Measurements from ENCODE around the gene SERPIND1. TPM values are rescaled to one million over a fixed set of nuclear protein-coding genes. Genes with fewer than 3 reads are reported as not detected.
"Not testable (repeated sequence)": the region's sequence is repeated elsewhere in the genome, so short reads cannot be mapped to it uniquely, and the experiment has no call there.

Gene SERPIND1
- total RNA-seq, 1 donor from 2014 or later, result not detected

DNA sequence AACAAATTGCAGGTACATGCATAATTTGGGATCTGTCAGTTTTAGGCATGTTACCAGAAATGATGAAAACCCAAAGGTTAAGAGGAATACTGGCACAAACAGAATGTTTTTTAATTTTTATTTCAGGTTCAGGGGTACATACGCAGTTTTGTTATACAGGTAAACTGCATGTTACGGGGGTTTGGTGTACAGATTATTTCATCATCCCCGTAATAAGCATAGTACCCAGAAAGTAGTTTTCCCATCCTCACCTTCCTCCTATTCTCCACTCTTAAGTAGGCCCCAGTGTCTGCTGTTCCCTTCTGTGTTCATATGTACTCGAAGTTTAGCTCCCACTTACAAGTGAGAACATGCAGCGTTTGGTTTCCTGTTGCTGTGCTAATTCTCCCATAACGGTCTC is 51.7 kb downstream of the SERPIND1 start:
- H3K9me3 ChIP-seq, result no peaks in the 10 kb centered on the region
- no peaks in the 10 kb centered on the region for H3K4me1 ChIP-seq
- no peaks in the 10 kb centered on the region for H3K27me3 ChIP-seq
- H3K36me3 ChIP-seq, result peaks cover 34 to 59% of the 10 kb centered on the region in 2 donors
- intact Hi-C loops (cut with DNase I), result no loop called here
- DNase-seq (ENCODE audit: low spot score in 2 of 2), result no peak
- TF ChIP-seq, protein P1, sequence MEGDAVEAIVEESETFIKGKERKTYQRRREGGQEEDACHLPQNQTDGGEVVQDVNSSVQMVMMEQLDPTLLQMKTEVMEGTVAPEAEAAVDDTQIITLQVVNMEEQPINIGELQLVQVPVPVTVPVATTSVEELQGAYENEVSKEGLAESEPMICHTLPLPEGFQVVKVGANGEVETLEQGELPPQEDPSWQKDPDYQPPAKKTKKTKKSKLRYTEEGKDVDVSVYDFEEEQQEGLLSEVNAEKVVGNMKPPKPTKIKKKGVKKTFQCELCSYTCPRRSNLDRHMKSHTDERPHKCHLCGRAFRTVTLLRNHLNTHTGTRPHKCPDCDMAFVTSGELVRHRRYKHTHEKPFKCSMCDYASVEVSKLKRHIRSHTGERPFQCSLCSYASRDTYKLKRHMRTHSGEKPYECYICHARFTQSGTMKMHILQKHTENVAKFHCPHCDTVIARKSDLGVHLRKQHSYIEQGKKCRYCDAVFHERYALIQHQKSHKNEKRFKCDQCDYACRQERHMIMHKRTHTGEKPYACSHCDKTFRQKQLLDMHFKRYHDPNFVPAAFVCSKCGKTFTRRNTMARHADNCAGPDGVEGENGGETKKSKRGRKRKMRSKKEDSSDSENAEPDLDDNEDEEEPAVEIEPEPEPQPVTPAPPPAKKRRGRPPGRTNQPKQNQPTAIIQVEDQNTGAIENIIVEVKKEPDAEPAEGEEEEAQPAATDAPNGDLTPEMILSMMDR (IDR thresholded peaks at IDR 0.05), result no peak
- no peak overlapping the region for H3K27ac ChIP-seq
- no peak overlapping the region for H3K4me3 ChIP-seq

DNA sequence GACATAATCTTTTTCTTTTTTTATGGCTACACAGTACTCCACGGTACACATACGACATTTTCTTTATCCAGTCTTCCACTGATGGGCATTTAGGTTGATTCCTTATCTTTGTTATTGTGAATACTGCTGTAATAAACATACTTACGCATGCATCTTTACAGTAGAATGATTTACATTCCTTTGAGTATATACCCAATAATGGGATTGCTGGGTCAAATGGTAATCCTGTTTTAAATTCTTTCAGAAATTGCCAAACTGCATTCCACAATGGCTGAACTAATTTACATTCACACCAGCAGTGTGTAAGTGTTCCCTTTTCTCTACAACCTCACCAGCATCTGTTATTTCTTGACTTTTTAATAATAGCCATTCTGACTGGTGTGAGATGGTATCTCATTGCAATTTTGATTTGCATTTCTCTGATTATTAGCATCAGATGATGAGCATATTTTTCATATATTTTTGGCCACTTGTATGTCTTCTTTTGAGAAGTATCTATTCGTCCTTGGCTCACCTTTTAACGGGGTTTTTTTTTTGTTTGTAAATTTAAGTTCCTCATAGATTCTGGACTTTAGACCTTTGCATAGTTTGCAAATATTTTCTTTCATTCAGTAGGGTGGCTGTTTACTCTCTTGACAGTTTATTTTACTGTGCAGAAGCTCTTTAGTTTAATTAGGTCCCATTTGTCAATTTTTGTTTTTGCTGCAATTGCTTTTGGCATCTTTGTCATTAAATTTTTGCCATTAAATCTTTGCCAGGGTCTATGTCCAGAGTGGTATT is 52.6 kb downstream of the SERPIND1 start:
- H3K9me3 ChIP-seq; DNase-seq (ENCODE audit: low spot score in 2 of 2); H3K27ac ChIP-seq; intact Hi-C loops (cut with DNase I); H3K4me3 ChIP-seq; H3K27me3 ChIP-seq; H3K4me1 ChIP-seq: not testable (repeated sequence)
- peaks cover 40 to 64% of the 10 kb centered on the region in 2 donors for H3K36me3 ChIP-seq

DNA sequence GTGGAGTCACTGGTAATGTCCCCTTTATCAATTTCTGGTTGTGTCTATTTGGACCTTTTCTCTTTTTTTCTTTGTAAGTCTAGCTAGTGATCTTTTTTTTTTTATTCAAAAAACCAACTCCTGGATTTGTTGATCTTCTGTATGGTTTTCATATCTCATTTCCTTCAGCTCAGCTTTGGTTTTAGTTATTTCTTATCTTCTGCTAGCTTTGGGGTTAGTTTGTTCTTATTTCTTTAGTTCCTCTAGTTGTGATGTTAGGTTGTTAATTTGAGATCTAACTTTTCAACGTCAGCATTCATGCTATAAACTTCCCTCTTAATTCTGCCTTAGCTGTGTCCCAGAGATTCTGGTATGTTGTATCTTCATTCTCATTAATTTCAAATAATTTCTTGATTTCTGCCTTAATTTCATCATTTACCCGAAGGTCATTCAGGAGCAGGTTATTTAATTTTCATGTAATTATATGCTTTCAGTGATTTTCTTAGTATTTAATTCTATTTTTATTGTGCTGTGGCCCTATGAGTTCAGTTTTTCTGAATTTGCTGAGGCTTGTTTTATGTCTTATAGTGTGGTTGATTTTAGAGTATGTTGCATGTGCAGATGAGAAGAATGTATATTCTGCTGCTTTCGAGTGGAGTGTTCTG is 55.7 kb downstream of the SERPIND1 start:
- Histone ChIP-seq H3K4me1 (no peaks in the 10 kb centered on the region), H3K27ac (no peak overlapping the region), H3K27me3 (no peaks in the 10 kb centered on the region), H3K36me3 (peaks cover 47 to 73% of the 10 kb centered on the region in 2 donors), H3K4me3 (no peak overlapping the region), H3K9me3 (no peaks in the 10 kb centered on the region)
- TF ChIP-seq, protein P1 (IDR thresholded peaks at IDR 0.05), result no peak
- no peak for DNase-seq (ENCODE audit: low spot score in 2 of 2)
- intact Hi-C loops (cut with DNase I), result no loop called here

DNA sequence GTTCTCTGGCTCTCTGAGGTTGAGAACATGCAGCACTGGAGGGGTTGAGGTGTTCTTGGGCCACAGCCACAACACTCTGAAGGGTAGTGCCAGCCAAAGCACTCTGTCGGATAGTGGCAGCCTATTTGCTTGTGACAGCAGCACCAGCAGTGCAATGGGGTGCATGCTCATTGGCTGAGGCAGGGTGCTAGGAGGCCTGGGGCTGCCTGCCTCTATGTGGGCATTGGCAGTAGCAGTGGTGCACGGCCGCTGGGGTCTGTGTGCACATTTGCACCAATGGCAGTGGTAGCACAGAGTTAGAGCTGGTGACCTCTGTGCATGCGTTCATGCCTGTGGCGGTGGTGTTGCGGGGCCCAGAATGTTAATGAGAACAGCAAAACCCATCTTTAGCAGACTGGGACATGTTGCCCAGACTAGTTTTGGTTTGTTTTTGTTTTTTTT is 59.3 kb downstream of the SERPIND1 start:
- no peak overlapping the region for H3K4me3 ChIP-seq
- H3K27me3 ChIP-seq, result no peaks in the 10 kb centered on the region
- intact Hi-C loops (cut with DNase I), result no loop called here
- H3K9me3 ChIP-seq, result no peaks in the 10 kb centered on the region
- H3K27ac ChIP-seq, result no peak overlapping the region
- TF ChIP-seq, protein P1 (IDR thresholded peaks at IDR 0.05), result no peak
- peaks cover 29 to 53% of the 10 kb centered on the region in 2 donors for H3K36me3 ChIP-seq
- no peak for DNase-seq (ENCODE audit: low spot score in 2 of 2)
- H3K4me1 ChIP-seq, result no peaks in the 10 kb centered on the region

DNA sequence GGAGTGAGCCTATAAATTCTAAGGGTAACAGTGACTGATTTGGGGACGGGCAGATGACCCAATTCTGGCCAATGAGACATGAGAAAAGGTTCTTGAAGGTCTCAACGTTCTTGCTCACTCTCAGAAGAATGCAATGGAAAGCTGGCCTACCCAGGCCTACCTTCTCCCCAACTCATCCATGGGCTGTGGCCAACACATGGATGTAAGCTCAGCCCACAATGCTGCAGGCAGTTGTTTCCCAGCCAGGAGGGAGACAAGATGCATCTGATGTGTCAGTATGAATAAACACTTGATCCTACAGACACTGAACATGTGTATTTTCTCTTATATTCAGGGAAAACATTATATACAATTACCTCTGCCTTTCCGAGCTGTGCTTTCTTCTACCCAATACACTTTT is 60.3 kb downstream of the SERPIND1 start:
- Histone ChIP-seq H3K36me3 (peaks cover 29 to 46% of the 10 kb centered on the region in 2 donors), H3K9me3 (no peaks in the 10 kb centered on the region), H3K4me3 (no peak overlapping the region), H3K4me1 (no peaks in the 10 kb centered on the region), H3K27me3 (no peaks in the 10 kb centered on the region), H3K27ac (no peak overlapping the region)
- intact Hi-C loops (cut with DNase I), result no loop called here
- no peak for DNase-seq (ENCODE audit: low spot score in 2 of 2)
- TF ChIP-seq, protein P1 (IDR thresholded peaks at IDR 0.05), result no peak

DNA sequence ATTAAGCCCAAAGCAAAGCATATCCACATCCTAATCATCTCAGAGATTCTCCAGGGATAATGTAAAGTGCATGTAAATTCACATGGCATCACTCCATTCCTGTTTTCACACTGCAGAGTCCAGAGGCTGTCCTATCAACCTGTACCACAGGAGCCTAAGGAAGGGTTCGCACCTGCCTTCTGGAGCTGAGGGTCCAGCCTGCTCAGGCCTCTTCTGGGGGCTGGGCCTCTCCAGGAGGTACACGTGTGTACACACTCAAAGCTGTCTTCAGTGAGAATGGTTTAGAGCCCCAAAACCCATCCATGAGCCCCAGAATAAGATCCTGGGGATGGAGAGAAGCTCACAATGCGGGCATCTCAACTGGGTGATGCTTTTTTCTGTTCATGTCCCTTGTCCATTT is 60.8 kb downstream of the SERPIND1 start:
- peaks cover 29 to 41% of the 10 kb centered on the region in 2 donors for H3K36me3 ChIP-seq
- H3K9me3 ChIP-seq, result no peaks in the 10 kb centered on the region
- TF ChIP-seq, protein P1 (IDR thresholded peaks at IDR 0.05), result no peak
- no peak overlapping the region for H3K4me3 ChIP-seq
- H3K27ac ChIP-seq, result no peak overlapping the region
- intact Hi-C loops (cut with DNase I), result no loop called here
- H3K4me1 ChIP-seq, result no peaks in the 10 kb centered on the region
- no peak for DNase-seq (ENCODE audit: low spot score in 2 of 2)
- H3K27me3 ChIP-seq, result no peaks in the 10 kb centered on the region
